ENCODE results near the gene PCDHGB7. TPM values are rescaled to one million over a fixed set of nuclear protein-coding genes. Genes with fewer than 3 reads are reported as not detected.

The PCDHGB7 gene
- polyA plus RNA-seq, 1 experiment, result 9.6 TPM

DNA sequence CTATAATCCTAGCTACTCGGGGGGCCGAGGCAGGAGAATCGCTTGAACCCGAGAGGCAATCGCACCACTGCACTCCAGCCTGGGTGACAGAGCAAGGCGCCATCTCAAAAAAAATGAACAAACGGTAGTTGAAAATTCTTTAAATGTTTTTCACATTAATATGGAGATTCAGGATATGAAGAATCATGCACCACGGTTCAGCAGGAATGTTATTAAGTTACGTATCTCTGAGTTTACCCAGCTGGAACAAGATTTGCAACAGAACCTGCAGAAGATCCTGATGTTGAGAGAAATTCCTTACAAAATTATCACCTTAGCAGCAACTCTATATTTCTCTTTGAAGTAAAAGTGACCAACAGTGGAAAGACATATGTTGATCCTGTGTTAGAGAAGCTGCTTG, 22.9 kb downstream of the PCDHGB7 start:
- Histone ChIP-seq H3K27me3 (ENCODE audit: control insufficient read depth, insufficient read depth, low read length) (no peaks in the 10 kb centered on the region), H3K36me3 (ENCODE audit: control insufficient read depth, insufficient read depth, low read length) (peaks cover 3% of the 10 kb centered on the region; the same call in 1 of the 2 replicates), H3K4me3 (ENCODE audit: low read depth, low read length) (no peak overlapping the region)
- DNase-seq (ENCODE audit: low read depth), result no peak
- POLR2A ChIA-PET, result no interaction called here
- TF ChIP-seq, protein P1, sequence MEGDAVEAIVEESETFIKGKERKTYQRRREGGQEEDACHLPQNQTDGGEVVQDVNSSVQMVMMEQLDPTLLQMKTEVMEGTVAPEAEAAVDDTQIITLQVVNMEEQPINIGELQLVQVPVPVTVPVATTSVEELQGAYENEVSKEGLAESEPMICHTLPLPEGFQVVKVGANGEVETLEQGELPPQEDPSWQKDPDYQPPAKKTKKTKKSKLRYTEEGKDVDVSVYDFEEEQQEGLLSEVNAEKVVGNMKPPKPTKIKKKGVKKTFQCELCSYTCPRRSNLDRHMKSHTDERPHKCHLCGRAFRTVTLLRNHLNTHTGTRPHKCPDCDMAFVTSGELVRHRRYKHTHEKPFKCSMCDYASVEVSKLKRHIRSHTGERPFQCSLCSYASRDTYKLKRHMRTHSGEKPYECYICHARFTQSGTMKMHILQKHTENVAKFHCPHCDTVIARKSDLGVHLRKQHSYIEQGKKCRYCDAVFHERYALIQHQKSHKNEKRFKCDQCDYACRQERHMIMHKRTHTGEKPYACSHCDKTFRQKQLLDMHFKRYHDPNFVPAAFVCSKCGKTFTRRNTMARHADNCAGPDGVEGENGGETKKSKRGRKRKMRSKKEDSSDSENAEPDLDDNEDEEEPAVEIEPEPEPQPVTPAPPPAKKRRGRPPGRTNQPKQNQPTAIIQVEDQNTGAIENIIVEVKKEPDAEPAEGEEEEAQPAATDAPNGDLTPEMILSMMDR (IDR thresholded peaks at IDR 0.05; ENCODE audit: insufficient read depth, low read depth, low read length), result no peak
- CTCF ChIA-PET, result interaction anchor here (0.7 to 2.1 kb wide), 7 partner anchors 10 to 124 kb away, joined by 3 to 10 read pairs (median 4); partner anchors contain the start of genes PCDHGA12 and PCDHGC3

DNA sequence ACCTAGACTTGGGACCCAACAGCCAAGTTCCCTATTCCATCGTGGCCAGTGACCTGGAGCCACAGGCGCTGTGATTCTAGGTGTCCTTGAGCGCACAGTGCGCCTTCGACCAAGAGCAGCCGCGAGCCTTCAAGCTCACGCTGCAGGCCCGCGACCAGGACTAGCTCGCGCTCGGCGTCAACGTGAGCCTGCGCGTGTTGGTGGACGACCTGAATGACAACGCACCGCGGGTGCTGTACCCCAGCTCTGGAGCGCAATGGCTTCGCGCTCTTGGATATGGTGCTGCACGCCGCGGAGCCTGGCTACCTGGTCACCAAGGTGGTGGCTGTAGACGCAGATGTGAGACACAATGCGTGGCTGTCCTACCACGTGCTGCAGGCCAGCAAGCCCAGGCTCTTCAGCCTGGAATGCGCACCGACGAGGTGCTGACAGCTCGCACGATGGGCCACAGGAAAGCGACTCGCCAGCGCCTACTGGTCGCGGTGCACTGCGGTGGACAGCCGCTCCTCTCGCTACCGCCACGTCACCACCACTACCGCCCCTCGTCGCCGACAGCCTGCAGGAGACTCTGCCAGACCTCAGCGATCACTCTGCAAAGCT, 24.2 kb downstream of the PCDHGB7 start:
- CTCF ChIA-PET, result interaction anchor here (0.5 to 2.7 kb wide), 3 partner anchors 24 to 245 kb away, joined by 3 to 9 read pairs (median 3); partner anchors contain the start of gene PCDHGB7
- Histone ChIP-seq H3K27me3 (ENCODE audit: control insufficient read depth, insufficient read depth, low read length) (no peaks in the 10 kb centered on the region), H3K4me3 (ENCODE audit: low read depth, low read length) (no peak overlapping the region), H3K36me3 (ENCODE audit: control insufficient read depth, insufficient read depth, low read length) (peaks cover 3% of the 10 kb centered on the region; the same call in 1 of the 2 replicates)
- DNase-seq (ENCODE audit: low read depth), result no peak
- POLR2A ChIA-PET, result no interaction called here
- TF ChIP-seq, protein P1 (IDR thresholded peaks at IDR 0.05; ENCODE audit: insufficient read depth, low read depth, low read length), result no peak

DNA sequence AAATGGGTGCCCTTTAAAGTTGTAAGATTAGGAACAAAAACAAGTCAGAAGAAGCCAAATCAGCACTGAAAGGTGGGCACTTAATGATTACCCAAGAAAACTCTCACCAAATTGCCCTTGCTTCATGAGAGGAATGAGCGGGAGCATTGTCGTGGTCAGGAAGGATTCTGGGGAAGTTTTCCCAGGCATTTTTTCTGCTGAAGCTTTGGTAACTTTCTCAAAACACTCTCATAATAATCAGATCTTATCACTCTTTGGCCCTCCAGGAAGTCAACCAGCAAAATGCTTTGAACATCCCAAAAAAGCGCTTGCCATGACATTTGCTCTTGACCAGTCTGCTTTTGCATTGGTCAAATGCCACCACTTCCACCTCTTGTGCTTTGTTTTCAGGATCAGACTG, 47.9 kb downstream of the PCDHGB7 start:
- DNase-seq (ENCODE audit: low read depth), result no peak
- no peaks in the 10 kb centered on the region for H3K27me3 ChIP-seq (ENCODE audit: control insufficient read depth, insufficient read depth, low read length)
- CTCF ChIA-PET, result interaction anchor here (1.0 to 2.3 kb wide), 4 partner anchors 10 to 92 kb away, joined by 3 to 9 read pairs (median 6); partner anchors contain the start of genes PCDHGB7 and PCDHGC3
- POLR2A ChIA-PET, result interaction anchor here (0.6 kb wide), 1 partner anchor 10 kb away, joined by 3 read pairs; no protein-coding TSS in a partner anchor
- H3K4me3 ChIP-seq (ENCODE audit: low read depth, low read length), result no peak overlapping the region
- no peaks in the 10 kb centered on the region for H3K36me3 ChIP-seq (ENCODE audit: control insufficient read depth, insufficient read depth, low read length)
- TF ChIP-seq, protein P1 (IDR thresholded peaks at IDR 0.05; ENCODE audit: insufficient read depth, low read depth, low read length), result no peak

Other genes starting within 250 kb of the PCDHGB7 start
- 0.31 and 0.44 TPM in 2 replicates for gene PCDHB7, start 245.0 kb upstream of the PCDHGB7 start, polyA plus RNA-seq (2011; rRNA removed)
- 0.11 and 0.17 TPM in 2 replicates for gene PCDHB8, start 239.9 kb upstream of the PCDHGB7 start, polyA plus RNA-seq (2011; rRNA removed)
- 0.21 and 0.32 TPM in 2 replicates for gene PCDHB16, start 235.3 kb upstream of the PCDHGB7 start, polyA plus RNA-seq (2011; rRNA removed)
- gene PCDHB9, start 230.5 kb upstream of the PCDHGB7 start, polyA plus RNA-seq (2011; rRNA removed), result 0.22 and 0.49 TPM in 2 replicates
- 0.18 and 0.28 TPM in 2 replicates for gene PCDHB10, start 225.3 kb upstream of the PCDHGB7 start, polyA plus RNA-seq (2011; rRNA removed)
- gene PCDHB11, start 218.1 kb upstream of the PCDHGB7 start, polyA plus RNA-seq (2011; rRNA removed), result 0.10 and 0.22 TPM in 2 replicates
- gene PCDHB12, start 209.0 kb upstream of the PCDHGB7 start, polyA plus RNA-seq (2011; rRNA removed), result 0.09 and 0.13 TPM in 2 replicates
- 0.16 and 0.23 TPM in 2 replicates for gene PCDHB13, start 203.8 kb upstream of the PCDHGB7 start, polyA plus RNA-seq (2011; rRNA removed)
- gene PCDHB14, start 194.3 kb upstream of the PCDHGB7 start, polyA plus RNA-seq (2011; rRNA removed), result 0.42 and 0.47 TPM in 2 replicates
- gene PCDHB15, start 172.3 kb upstream of the PCDHGB7 start, polyA plus RNA-seq (2011; rRNA removed), result 0.45 and 0.52 TPM in 2 replicates
- gene SLC25A2, start 113.6 kb upstream of the PCDHGB7 start, polyA plus RNA-seq (2011; rRNA removed), result not detected in 2 replicates
- 25.5 and 46.7 TPM in 2 replicates for gene TAF7, start 96.9 kb upstream of the PCDHGB7 start, polyA plus RNA-seq (2011; rRNA removed)
- 1.8 and 1.9 TPM in 2 replicates for gene PCDHGA1, start 87.2 kb upstream of the PCDHGB7 start, polyA plus RNA-seq (2011; rRNA removed)
- 6.7 and 6.8 TPM in 2 replicates for gene PCDHGA2, start 78.9 kb upstream of the PCDHGB7 start, polyA plus RNA-seq (2011; rRNA removed)
- gene PCDHGA3, start 73.8 kb upstream of the PCDHGB7 start, polyA plus RNA-seq (2011; rRNA removed), result 1.9 and 2.5 TPM in 2 replicates
- gene PCDHGB1, start 67.6 kb upstream of the PCDHGB7 start, polyA plus RNA-seq (2011; rRNA removed), result 2.0 and 2.2 TPM in 2 replicates
- gene PCDHGA4, start 62.7 kb upstream of the PCDHGB7 start, polyA plus RNA-seq (2011; rRNA removed), result 3.0 and 4.0 TPM in 2 replicates
- 3.7 and 4.0 TPM in 2 replicates for gene PCDHGB2, start 57.7 kb upstream of the PCDHGB7 start, polyA plus RNA-seq (2011; rRNA removed)
- gene PCDHGA5, start 53.5 kb upstream of the PCDHGB7 start, polyA plus RNA-seq (2011; rRNA removed), result 1.2 and 1.6 TPM in 2 replicates
- gene PCDHGB3, start 47.4 kb upstream of the PCDHGB7 start, polyA plus RNA-seq (2011; rRNA removed), result 2.7 and 3.0 TPM in 2 replicates
- gene PCDHGA6, start 43.8 kb upstream of the PCDHGB7 start, polyA plus RNA-seq (2011; rRNA removed), result 3.3 and 4.3 TPM in 2 replicates
- 1.8 and 3.6 TPM in 2 replicates for gene PCDHGA7, start 34.9 kb upstream of the PCDHGB7 start, polyA plus RNA-seq (2011; rRNA removed)
- gene PCDHGB4, start 30.0 kb upstream of the PCDHGB7 start, polyA plus RNA-seq (2011; rRNA removed), result 11.8 and 12.2 TPM in 2 replicates
- gene PCDHGA8, start 25.0 kb upstream of the PCDHGB7 start, polyA plus RNA-seq (2011; rRNA removed), result 0.72 and 0.77 TPM in 2 replicates
- 13.5 and 19.4 TPM in 2 replicates for gene PCDHGB5, start 19.7 kb upstream of the PCDHGB7 start, polyA plus RNA-seq (2011; rRNA removed)
- 0.97 and 1.2 TPM in 2 replicates for gene PCDHGA9, start 14.9 kb upstream of the PCDHGB7 start, polyA plus RNA-seq (2011; rRNA removed)
- gene PCDHGB6, start 9.7 kb upstream of the PCDHGB7 start, polyA plus RNA-seq (2011; rRNA removed), result 1.5 and 1.7 TPM in 2 replicates
- 2.7 and 3.9 TPM in 2 replicates for gene PCDHGA10, start 4.7 kb upstream of the PCDHGB7 start, polyA plus RNA-seq (2011; rRNA removed)
- gene PCDHGA11, start 3.4 kb downstream of the PCDHGB7 start, polyA plus RNA-seq (2011; rRNA removed), result 5.4 and 7.4 TPM in 2 replicates
- 6.1 and 7.9 TPM in 2 replicates for gene PCDHGA12, start 12.8 kb downstream of the PCDHGB7 start, polyA plus RNA-seq (2011; rRNA removed)
- 36.5 and 56.3 TPM in 2 replicates for gene PCDHGC3, start 58.3 kb downstream of the PCDHGB7 start, polyA plus RNA-seq (2011; rRNA removed)
- gene PCDHGC4, start 67.4 kb downstream of the PCDHGB7 start, polyA plus RNA-seq (2011; rRNA removed), result 0.49 TPM in 2 replicates
- gene PCDHGC5, start 71.4 kb downstream of the PCDHGB7 start, polyA plus RNA-seq (2011; rRNA removed), result 0.99 and 1.6 TPM in 2 replicates
- 23.3 and 36.6 TPM in 2 replicates for gene DIAPH1, start 201.3 kb downstream of the PCDHGB7 start, polyA plus RNA-seq (2011; rRNA removed)
- 84.2 and 97.8 TPM in 2 replicates for gene HDAC3, start 219.2 kb downstream of the PCDHGB7 start, polyA plus RNA-seq (2011; rRNA removed)
- gene RELL2, start 219.3 kb downstream of the PCDHGB7 start, polyA plus RNA-seq (2011; rRNA removed), result 3.7 and 5.0 TPM in 2 replicates
- gene FCHSD1, start 233.7 kb downstream of the PCDHGB7 start, polyA plus RNA-seq (2011; rRNA removed), result 35.8 and 45.8 TPM in 2 replicates

Measured in BJ (cell line).